T-helper 1 cell treated with Interleukin-12 subunit alpha and Interleukin-12 subunit beta and Interleukin-4 antibody, amounts not matched to agents 30 μg/mL and 1 μg/mL, for 36 hours (primary cell): ENCODE measurements around the gene CAMKK2.
"Not testable (repeated sequence)": the region's sequence is repeated elsewhere in the genome, so short reads cannot be mapped to it uniquely, and the experiment has no call there.

Experiments used
- H3K27ac Mint-ChIP-seq: one replicate; pipeline ENCODE4 v1.8.0; 2021; ENCODE audit warnings: mild to moderate bottlenecking, mixed read lengths
- H3K27me3 Mint-ChIP-seq: one replicate; pipeline ENCODE4 v1.8.0; 2021; ENCODE audit warnings: low read depth, mixed read lengths
- H3K36me3 Mint-ChIP-seq: one replicate; pipeline ENCODE4 v1.8.0; 2021; ENCODE audit warnings: low read depth, mixed read lengths
- H3K4me1 Mint-ChIP-seq: one replicate; pipeline ENCODE4 v1.8.0; 2021; ENCODE audit warnings: low read depth, mixed read lengths
- H3K4me3 Mint-ChIP-seq: one replicate; pipeline ENCODE4 v1.8.0; 2021; ENCODE audit warnings: mild to moderate bottlenecking, moderate library complexity, mixed read lengths
- H3K9me3 Mint-ChIP-seq: one replicate; pipeline ENCODE4 v1.8.0; 2021; ENCODE audit warnings: mixed read lengths

CAMKK2 gene

GRCh38 chr12:121314431-121314830, 17.9 kb upstream of the CAMKK2 start:
- no peak overlapping the region for H3K4me3 Mint-ChIP-seq
- peaks cover 47% of the 10 kb centered on the region for H3K36me3 Mint-ChIP-seq
- H3K4me1 Mint-ChIP-seq: peaks cover 15% of the 10 kb centered on the region
- H3K9me3 Mint-ChIP-seq: no peaks in the 10 kb centered on the region
- H3K27me3 Mint-ChIP-seq: no peaks in the 10 kb centered on the region
- no peak overlapping the region for H3K27ac Mint-ChIP-seq

GRCh38 chr12:121310231-121310630, 13.7 kb upstream of the CAMKK2 start:
- H3K4me3 Mint-ChIP-seq, H3K27ac Mint-ChIP-seq, H3K27me3 Mint-ChIP-seq, H3K9me3 Mint-ChIP-seq: not testable (repeated sequence)
- Mint-ChIP-seq H3K36me3 (peaks cover 37% of the 10 kb centered on the region), H3K4me1 (peaks cover 12% of the 10 kb centered on the region)

GRCh38 chr12:121307397-121307796, 10.9 kb upstream of the CAMKK2 start:
- H3K4me1 Mint-ChIP-seq, H3K4me3 Mint-ChIP-seq, H3K27ac Mint-ChIP-seq, H3K9me3 Mint-ChIP-seq, H3K27me3 Mint-ChIP-seq: not testable (repeated sequence)
- peaks cover 28% of the 10 kb centered on the region for H3K36me3 Mint-ChIP-seq

- peaks cover 10% of the 10 kb centered on the region for H3K36me3 Mint-ChIP-seq
- no peak overlapping the region for H3K4me3 Mint-ChIP-seq
- peaks cover 5% of the 10 kb centered on the region for H3K4me1 Mint-ChIP-seq
- H3K9me3 Mint-ChIP-seq: no peaks in the 10 kb centered on the region
- H3K27me3 Mint-ChIP-seq: no peaks in the 10 kb centered on the region
- no peak overlapping the region for H3K27ac Mint-ChIP-seq
Measured at GRCh38 chr12:121304306-121304705, 7.8 kb upstream of the CAMKK2 start.

- H3K9me3 Mint-ChIP-seq: no peaks in the 10 kb centered on the region
- H3K27me3 Mint-ChIP-seq: no peaks in the 10 kb centered on the region
- no peaks in the 10 kb centered on the region for H3K36me3 Mint-ChIP-seq
- H3K4me1 Mint-ChIP-seq: peaks cover 7% of the 10 kb centered on the region
- no peak overlapping the region for H3K27ac Mint-ChIP-seq
- no peak overlapping the region for H3K4me3 Mint-ChIP-seq
Measured at GRCh38 chr12:121301876-121302275, 5.4 kb upstream of the CAMKK2 start.

- Mint-ChIP-seq H3K4me1 (peaks cover 12% of the 10 kb centered on the region), H3K27ac (no peak overlapping the region), H3K36me3 (no peaks in the 10 kb centered on the region), H3K9me3 (no peaks in the 10 kb centered on the region), H3K4me3 (no peak overlapping the region), H3K27me3 (no peaks in the 10 kb centered on the region)
Measured at GRCh38 chr12:121300083-121300819, 3.7 kb upstream of the CAMKK2 start.

- peaks cover 15% of the 10 kb centered on the region for H3K4me1 Mint-ChIP-seq
- H3K27ac Mint-ChIP-seq: no peak overlapping the region
- H3K36me3 Mint-ChIP-seq: no peaks in the 10 kb centered on the region
- H3K27me3 Mint-ChIP-seq: no peaks in the 10 kb centered on the region
- no peak overlapping the region for H3K4me3 Mint-ChIP-seq
- H3K9me3 Mint-ChIP-seq: no peaks in the 10 kb centered on the region
Measured at GRCh38 chr12:121299662-121300061, 3.2 kb upstream of the CAMKK2 start.

GRCh38 chr12:121298411-121298810, 1.9 kb upstream of the CAMKK2 start:
- not testable (repeated sequence) for H3K36me3 Mint-ChIP-seq, H3K9me3 Mint-ChIP-seq, H3K27ac Mint-ChIP-seq, H3K27me3 Mint-ChIP-seq
- Mint-ChIP-seq H3K4me1 (peaks cover 15% of the 10 kb centered on the region), H3K4me3 (peak overlapping the region; percentile 85)

- H3K4me3 Mint-ChIP-seq: peak overlapping the region; percentile 85
- H3K27ac Mint-ChIP-seq: peak overlapping the region; percentile 83
- peaks cover 15% of the 10 kb centered on the region for H3K4me1 Mint-ChIP-seq
- H3K27me3 Mint-ChIP-seq: no peaks in the 10 kb centered on the region
- no peaks in the 10 kb centered on the region for H3K36me3 Mint-ChIP-seq
- H3K9me3 Mint-ChIP-seq: no peaks in the 10 kb centered on the region
Measured at GRCh38 chr12:121297435-121297991, 1.0 kb upstream of the CAMKK2 start.

GRCh38 chr12:121295746-121296617, 527 bp downstream of the CAMKK2 start:
- Mint-ChIP-seq H3K27ac (peak overlapping the region; percentile 85), H3K9me3 (no peaks in the 10 kb centered on the region), H3K36me3 (peaks cover 8% of the 10 kb centered on the region), H3K4me1 (peaks cover 19% of the 10 kb centered on the region), H3K4me3 (peak overlapping the region; percentile 89), H3K27me3 (no peaks in the 10 kb centered on the region)

GRCh38 chr12:121295116-121295745, 1.3 kb downstream of the CAMKK2 start:
- Mint-ChIP-seq H3K4me3 (peak overlapping the region; percentile 89), H3K9me3 (no peaks in the 10 kb centered on the region), H3K36me3 (peaks cover 8% of the 10 kb centered on the region), H3K4me1 (peaks cover 14% of the 10 kb centered on the region), H3K27me3 (no peaks in the 10 kb centered on the region), H3K27ac (peak overlapping the region; percentile 85)

- Mint-ChIP-seq H3K4me3 (no peak overlapping the region), H3K27ac (no peak overlapping the region), H3K36me3 (peaks cover 8% of the 10 kb centered on the region), H3K27me3 (no peaks in the 10 kb centered on the region), H3K9me3 (no peaks in the 10 kb centered on the region), H3K4me1 (peaks cover 14% of the 10 kb centered on the region)
Measured at GRCh38 chr12:121294151-121294889, 2.2 kb downstream of the CAMKK2 start.

- Mint-ChIP-seq H3K9me3 (no peaks in the 10 kb centered on the region), H3K4me3 (no peak overlapping the region), H3K4me1 (peaks cover 14% of the 10 kb centered on the region), H3K27ac (no peak overlapping the region), H3K27me3 (no peaks in the 10 kb centered on the region), H3K36me3 (peaks cover 8% of the 10 kb centered on the region)
Measured at GRCh38 chr12:121293603-121294002, 2.9 kb downstream of the CAMKK2 start.

GRCh38 chr12:121290410-121290809, 6.1 kb downstream of the CAMKK2 start:
- no peaks in the 10 kb centered on the region for H3K27me3 Mint-ChIP-seq
- no peaks in the 10 kb centered on the region for H3K9me3 Mint-ChIP-seq
- H3K4me1 Mint-ChIP-seq: peaks cover 8% of the 10 kb centered on the region
- H3K36me3 Mint-ChIP-seq: peaks cover 8% of the 10 kb centered on the region
- no peak overlapping the region for H3K4me3 Mint-ChIP-seq
- no peak overlapping the region for H3K27ac Mint-ChIP-seq
